Endodermal cell (in vitro differentiated cells): ENCODE measurements around the gene PRKCA. TPM values are rescaled to one million over a fixed set of nuclear protein-coding genes. Genes with fewer than 3 reads are reported as not detected.

Source experiments
- DNase-seq: peaks from one replicate; pipeline ENCODE4 v3.0.0-alpha.2; 2017
- H3K27ac ChIP-seq: 2 replicates; pipeline ENCODE4 v1.5.1; 2013; ENCODE audit warnings: mild to moderate bottlenecking, low read depth, low read length, moderate library complexity
- H3K27me3 ChIP-seq: 2 replicates; pipeline ENCODE4 v1.6.1; 2013; ENCODE audit warnings: mild to moderate bottlenecking, low read length, moderate library complexity; ENCODE audit not compliant: insufficient read depth, control insufficient read depth, poor library complexity, severe bottlenecking
- H3K36me3 ChIP-seq: 2 replicates; pipeline ENCODE4 v1.7.0; 2013; ENCODE audit warnings: mild to moderate bottlenecking, low read length, moderate library complexity; ENCODE audit not compliant: control insufficient read depth, insufficient read depth
- H3K4me1 ChIP-seq: one replicate; pipeline ENCODE4 v1.7.0; 2013; ENCODE audit warnings: low read length; ENCODE audit not compliant: control insufficient read depth, insufficient read depth
- H3K4me3 ChIP-seq: 2 replicates; pipeline ENCODE4 v1.5.1; 2013; ENCODE audit warnings: mild to moderate bottlenecking, low read length, moderate library complexity
- H3K9ac ChIP-seq: 2 replicates; pipeline ENCODE4 v1.6.1; 2013; ENCODE audit warnings: mild to moderate bottlenecking, low read length, moderate library complexity; ENCODE audit not compliant: poor library complexity, severe bottlenecking; ENCODE audit errors: extremely low read depth
- H3K9me3 ChIP-seq: 2 replicates; pipeline ENCODE4 v1.6.1; 2013; ENCODE audit warnings: mild to moderate bottlenecking, low read length, moderate library complexity; ENCODE audit not compliant: control insufficient read depth
- H3K27ac Mint-ChIP-seq: 2 replicates; pipeline ENCODE4 v1.8.0; 2020; ENCODE audit warnings: mixed read lengths
- H3K27me3 Mint-ChIP-seq: 2 replicates; pipeline ENCODE4 v1.8.0; 2021; ENCODE audit warnings: mild to moderate bottlenecking, mixed read lengths; ENCODE audit not compliant: insufficient read depth
- H3K36me3 Mint-ChIP-seq: 2 replicates; pipeline ENCODE4 v1.8.0; 2020; ENCODE audit warnings: low read depth, mixed read lengths
- H3K4me1 Mint-ChIP-seq: 2 replicates; pipeline ENCODE4 v1.8.0; 2020; ENCODE audit warnings: mixed read lengths
- H3K4me3 Mint-ChIP-seq: 2 replicates; pipeline ENCODE4 v1.8.0; 2020; ENCODE audit warnings: mild to moderate bottlenecking, moderate library complexity, mixed read lengths
- H3K9me3 Mint-ChIP-seq: 2 replicates; pipeline ENCODE4 v1.8.0; 2020; ENCODE audit warnings: mild to moderate bottlenecking, mixed read lengths
- WGBS, 2 experiments: methylation state at CpG; one replicate each; pipeline versions ENCODE4 v1.1.5 to v1.1.7; 2013; ENCODE audit warnings: missing lambda C conversion rate in 2 of 2, mixed read lengths in 1 of 2; ENCODE audit not compliant: insufficient coverage in 1 of 2, insufficient read length in 1 of 2; 5-methylcytosine and 5-hydroxymethylcytosine counted together
- total RNA-seq, 2 donors: library from RNA; stranded (reverse); fragmentation: NEBNext Ultra II Directional in 1 of 2; extraction: Animal tissue kit (Norgen Biotek cat#: 25700) in 1 of 2; gene quantifications; 2 replicates in 1 of 2; 3 replicates in 1 of 2; pipeline ENCODE4 v1.2.1, GENCODE V29; 2021
- TF ChIP-seq, protein P1 (sequence below): fragments of 200-600 bp; sonication (generic); conservative IDR thresholded peaks from 2 replicates; pipeline ENCODE4 v1.5.0; 2021; ENCODE audit warnings: antibody characterized with exemption, mild to moderate bottlenecking

Gene PRKCA
- total RNA-seq, 2 donors from 2014 or later: 8.7 to 14.6 TPM

DNA sequence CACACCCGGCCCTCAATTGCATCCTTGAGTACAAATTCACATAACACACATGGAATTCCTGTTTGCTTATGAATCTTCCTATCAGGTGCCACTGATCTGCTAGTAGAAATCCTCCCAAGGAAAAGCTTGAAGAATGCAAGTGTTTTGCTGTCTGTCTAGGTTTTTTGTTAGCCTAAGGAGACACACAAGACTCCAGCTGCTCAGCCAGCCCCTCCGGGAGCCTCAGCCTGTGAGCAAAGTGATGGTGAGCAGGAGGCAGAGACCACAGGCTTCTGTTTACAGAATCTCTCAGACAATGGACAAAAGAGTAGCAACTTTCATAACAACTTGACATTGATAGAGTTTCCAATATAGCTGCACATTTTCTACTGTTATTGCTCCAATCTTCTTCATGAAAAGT lies 18.4 kb upstream of the PRKCA start:
- no peaks in the 10 kb centered on the region for H3K36me3 ChIP-seq
- no peak overlapping the region for H3K27ac Mint-ChIP-seq
- TF ChIP-seq, protein P1, sequence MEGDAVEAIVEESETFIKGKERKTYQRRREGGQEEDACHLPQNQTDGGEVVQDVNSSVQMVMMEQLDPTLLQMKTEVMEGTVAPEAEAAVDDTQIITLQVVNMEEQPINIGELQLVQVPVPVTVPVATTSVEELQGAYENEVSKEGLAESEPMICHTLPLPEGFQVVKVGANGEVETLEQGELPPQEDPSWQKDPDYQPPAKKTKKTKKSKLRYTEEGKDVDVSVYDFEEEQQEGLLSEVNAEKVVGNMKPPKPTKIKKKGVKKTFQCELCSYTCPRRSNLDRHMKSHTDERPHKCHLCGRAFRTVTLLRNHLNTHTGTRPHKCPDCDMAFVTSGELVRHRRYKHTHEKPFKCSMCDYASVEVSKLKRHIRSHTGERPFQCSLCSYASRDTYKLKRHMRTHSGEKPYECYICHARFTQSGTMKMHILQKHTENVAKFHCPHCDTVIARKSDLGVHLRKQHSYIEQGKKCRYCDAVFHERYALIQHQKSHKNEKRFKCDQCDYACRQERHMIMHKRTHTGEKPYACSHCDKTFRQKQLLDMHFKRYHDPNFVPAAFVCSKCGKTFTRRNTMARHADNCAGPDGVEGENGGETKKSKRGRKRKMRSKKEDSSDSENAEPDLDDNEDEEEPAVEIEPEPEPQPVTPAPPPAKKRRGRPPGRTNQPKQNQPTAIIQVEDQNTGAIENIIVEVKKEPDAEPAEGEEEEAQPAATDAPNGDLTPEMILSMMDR: no peak
- H3K9me3 Mint-ChIP-seq: no peaks in the 10 kb centered on the region
- H3K4me3 ChIP-seq: no peak overlapping the region
- no peaks in the 10 kb centered on the region for H3K9me3 ChIP-seq
- no peak overlapping the region for H3K9ac ChIP-seq
- H3K27me3 ChIP-seq: no peaks in the 10 kb centered on the region
- no peaks in the 10 kb centered on the region for H3K4me1 ChIP-seq
- H3K36me3 Mint-ChIP-seq: no peaks in the 10 kb centered on the region
- H3K4me1 Mint-ChIP-seq: no peaks in the 10 kb centered on the region
- no peak for DNase-seq
- no peak overlapping the region for H3K4me3 Mint-ChIP-seq
- peaks cover 8% of the 10 kb centered on the region for H3K27me3 Mint-ChIP-seq
- no peak overlapping the region for H3K27ac ChIP-seq
- 91% methylated on average over 2 of the region's 2 CpGs; no CpG with 5 or more reads in 1 of the 2 experiments for WGBS, 2 experiments

DNA sequence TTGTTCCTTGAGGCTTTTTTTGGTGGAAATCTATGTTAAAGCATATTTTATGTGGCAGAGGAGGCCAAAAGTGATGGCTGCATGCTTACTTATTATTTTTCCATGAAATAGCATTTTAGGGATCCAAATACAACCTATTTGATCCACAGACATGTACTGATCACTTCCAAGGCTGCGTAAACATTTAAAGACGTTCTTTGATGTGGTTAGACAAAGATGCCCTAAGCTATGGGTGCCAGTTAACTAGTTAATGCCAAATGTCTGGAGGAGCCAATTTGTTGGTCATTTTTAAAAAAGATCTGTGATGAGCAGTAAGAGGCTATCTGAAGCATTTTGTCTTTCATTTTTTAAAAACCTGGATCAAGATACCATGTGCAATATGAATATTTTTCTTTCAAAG lies 17.3 kb upstream of the PRKCA start:
- no peak overlapping the region for H3K27ac Mint-ChIP-seq
- 94 to 100% methylated on average over 1 to 2 of the region's 2 CpGs for WGBS, 2 experiments
- Histone ChIP-seq H3K9ac (no peak overlapping the region), H3K4me1 (no peaks in the 10 kb centered on the region), H3K4me3 (no peak overlapping the region), H3K9me3 (no peaks in the 10 kb centered on the region), H3K27ac (no peak overlapping the region), H3K36me3 (no peaks in the 10 kb centered on the region), H3K27me3 (no peaks in the 10 kb centered on the region)
- no peaks in the 10 kb centered on the region for H3K36me3 Mint-ChIP-seq
- peaks cover 8% of the 10 kb centered on the region for H3K27me3 Mint-ChIP-seq
- H3K4me1 Mint-ChIP-seq: no peaks in the 10 kb centered on the region
- DNase-seq: no peak
- no peaks in the 10 kb centered on the region for H3K9me3 Mint-ChIP-seq
- no peak overlapping the region for H3K4me3 Mint-ChIP-seq
- TF ChIP-seq, protein P1: no peak

DNA sequence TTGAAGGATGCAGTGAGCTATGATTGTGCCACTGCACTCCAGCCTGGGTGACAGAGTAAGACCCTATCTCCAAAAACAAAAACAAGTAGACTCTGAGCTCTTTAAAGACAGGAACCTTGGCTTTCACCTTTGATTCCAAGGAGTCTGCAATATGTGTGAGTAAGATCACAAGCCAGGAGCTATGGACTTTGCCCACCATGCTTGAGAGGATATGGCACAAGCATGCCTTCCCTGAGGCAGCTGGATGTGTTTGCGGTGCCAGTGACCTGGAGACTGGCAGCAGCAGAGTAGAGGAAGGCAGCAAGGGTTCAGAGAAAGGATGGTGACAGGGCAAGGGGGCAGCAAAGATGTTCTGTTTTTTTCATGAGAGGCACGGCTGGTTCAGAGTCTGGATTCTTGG lies 14.5 kb upstream of the PRKCA start:
- Mint-ChIP-seq H3K27me3 (peaks cover 5% of the 10 kb centered on the region), H3K9me3 (no peaks in the 10 kb centered on the region)
- WGBS, 2 experiments: 95 to 100% methylated on average over 1 to 2 of the region's 2 CpGs

More for the DNA sequence above, 14.5 kb upstream of the PRKCA start:
- H3K36me3 Mint-ChIP-seq: no peaks in the 10 kb centered on the region
- H3K36me3 ChIP-seq: no peaks in the 10 kb centered on the region
- no peak overlapping the region for H3K27ac ChIP-seq
- H3K27me3 ChIP-seq: no peaks in the 10 kb centered on the region
- no peaks in the 10 kb centered on the region for H3K4me1 Mint-ChIP-seq
- H3K27ac Mint-ChIP-seq: no peak overlapping the region
- H3K4me3 ChIP-seq: no peak overlapping the region
- DNase-seq: no peak
- no peaks in the 10 kb centered on the region for H3K4me1 ChIP-seq
- H3K9ac ChIP-seq: no peak overlapping the region
- no peak overlapping the region for H3K4me3 Mint-ChIP-seq
- H3K9me3 ChIP-seq: no peaks in the 10 kb centered on the region
- TF ChIP-seq, protein P1: no peak
